SK-N-SH treated with all-trans-retinoic acid at 6 μM for 48 hours (cell line): Measurements from ENCODE around the gene HK3.

Experiments used
- BACH2 ChIP-seq: fragments of 250-450 bp; sonication (Bioruptor Pico); IDR thresholded peaks from 2 replicates; pipeline ENCODE4 v1.9.0; 2021; ENCODE audit warnings: mild to moderate bottlenecking, borderline replicate concordance
- CSDC2 ChIP-seq: fragments of 250-450 bp; sonication (Bioruptor Pico); IDR thresholded peaks from 2 replicates; pipeline ENCODE4 v1.5.0; 2020; ENCODE audit warnings: mild to moderate bottlenecking, moderate library complexity
- ESRRG ChIP-seq: fragments of 250-450 bp; sonication (Bioruptor Pico); IDR thresholded peaks from 2 replicates; pipeline ENCODE4 v1.6.1; 2021; ENCODE audit warnings: mild to moderate bottlenecking
- TOX ChIP-seq: fragments of 250-450 bp; sonication (Bioruptor Pico); IDR thresholded peaks from 2 replicates; pipeline ENCODE4 v1.8.0; 2021; ENCODE audit warnings: mild to moderate bottlenecking, moderate library complexity, borderline replicate concordance
- ZNF70 ChIP-seq: fragments of 450-650 bp; formaldehyde crosslinking; IDR thresholded peaks from 2 replicates; pipeline ENCODE4 v1.5.0; 2020; ENCODE audit warnings: mild to moderate bottlenecking, moderate library complexity
- TF ChIP-seq, protein P1 (sequence below): fragments of 250-450 bp; sonication (Bioruptor Pico); IDR thresholded peaks from 2 replicates; pipeline ENCODE4 v1.5.1; 2020; ENCODE audit warnings: low read depth, mild to moderate bottlenecking, moderate library complexity

DNA sequence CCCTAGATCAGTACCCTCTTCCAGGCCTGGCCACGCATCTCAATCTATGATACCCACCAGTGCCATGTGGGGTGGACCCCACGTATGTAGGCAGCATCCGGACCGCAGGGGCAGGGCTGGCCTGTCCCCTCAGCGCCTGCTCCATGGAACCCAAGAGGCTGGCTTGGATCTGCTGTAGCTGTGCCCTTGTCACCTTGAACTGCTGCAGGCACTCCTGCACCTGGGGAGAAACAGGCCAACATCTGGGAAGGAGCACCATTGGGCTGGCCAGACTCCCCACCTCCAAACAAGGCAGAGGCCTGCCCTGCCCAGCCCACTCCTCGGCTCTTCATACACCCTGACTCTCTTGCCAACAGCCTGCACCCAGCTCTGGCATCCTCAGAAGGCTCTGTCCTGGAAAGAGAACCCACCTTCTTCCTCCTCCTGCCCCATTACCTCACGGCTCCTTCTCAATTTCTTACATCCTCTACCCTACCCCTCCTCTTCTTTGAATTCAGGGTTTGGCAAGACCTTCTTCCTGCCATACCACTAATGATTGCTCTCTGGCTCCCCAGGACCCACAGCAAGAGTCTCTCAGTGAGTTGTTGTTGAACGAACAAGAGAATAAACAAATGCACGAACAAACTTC lies 7.7 kb downstream of the HK3 start:
- TF ChIP-seq, protein P1, sequence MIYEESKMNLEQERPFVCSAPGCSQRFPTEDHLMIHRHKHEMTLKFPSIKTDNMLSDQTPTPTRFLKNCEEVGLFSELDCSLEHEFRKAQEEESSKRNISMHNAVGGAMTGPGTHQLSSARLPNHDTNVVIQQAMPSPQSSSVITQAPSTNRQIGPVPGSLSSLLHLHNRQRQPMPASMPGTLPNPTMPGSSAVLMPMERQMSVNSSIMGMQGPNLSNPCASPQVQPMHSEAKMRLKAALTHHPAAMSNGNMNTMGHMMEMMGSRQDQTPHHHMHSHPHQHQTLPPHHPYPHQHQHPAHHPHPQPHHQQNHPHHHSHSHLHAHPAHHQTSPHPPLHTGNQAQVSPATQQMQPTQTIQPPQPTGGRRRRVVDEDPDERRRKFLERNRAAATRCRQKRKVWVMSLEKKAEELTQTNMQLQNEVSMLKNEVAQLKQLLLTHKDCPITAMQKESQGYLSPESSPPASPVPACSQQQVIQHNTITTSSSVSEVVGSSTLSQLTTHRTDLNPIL (CRISPR knock-in tag): no peak
- TF ChIP-seq CSDC2 (CRISPR knock-in tag) (no peak), ZNF70 (no peak), BACH2 (no peak), TOX (CRISPR knock-in tag) (no peak), ESRRG (CRISPR knock-in tag) (no peak)
